Retinal pigment epithelial cell (primary cell): ENCODE measurements around the gene GALNT3.

ENCODE experiments used
- DNase-seq: peaks from one replicate; pipeline ENCODE4 v3.0.0-alpha.2; 2010; ENCODE audit warnings: low read depth
- H3K4me3 ChIP-seq: 2 replicates; pipeline ENCODE4 v1.5.1; 2011; ENCODE audit warnings: mild to moderate bottlenecking, low read length, control low read depth, moderate library complexity
- CTCF ChIP-seq: conservative IDR thresholded peaks from 2 replicates; pipeline ENCODE4 v1.5.1; 2011; ENCODE audit warnings: low read depth, low read length, control low read depth, inconsistent platforms

Gene GALNT3

GRCh38 chr2:165773684-165774083 lies 20.4 kb downstream of the GALNT3 start:
- DNase-seq, result no peak
- no peak for TF ChIP-seq CTCF
- no peak overlapping the region for H3K4me3 ChIP-seq

- no peak for TF ChIP-seq CTCF
- DNase-seq, result no peak
These were observed 21.9 kb downstream of the GALNT3 start for GRCh38 chr2:165772183-165772582.

GRCh38 chr2:165766326-165766927 lies 27.6 kb downstream of the GALNT3 start:
- H3K4me3 ChIP-seq, result no peak overlapping the region
- DNase-seq, result no peak
- TF ChIP-seq CTCF, result no peak

More at GRCh38 chr2:165772183-165772582, 21.9 kb downstream of the GALNT3 start:
- no peak overlapping the region for H3K4me3 ChIP-seq

- H3K4me3 ChIP-seq, result no peak overlapping the region
- TF ChIP-seq CTCF, result no peak
- DNase-seq, result no peak
These were observed 31.3 kb downstream of the GALNT3 start for GRCh38 chr2:165762723-165763122.

- no peak for TF ChIP-seq CTCF
- peak; percentile 21 for DNase-seq
- no peak overlapping the region for H3K4me3 ChIP-seq
These were observed 36.0 kb downstream of the GALNT3 start for GRCh38 chr2:165757906-165758675.

- no peak for TF ChIP-seq CTCF
- no peak for DNase-seq
These were observed 47.5 kb downstream of the GALNT3 start for GRCh38 chr2:165746501-165746900.

GRCh38 chr2:165745916-165746315 lies 48.1 kb downstream of the GALNT3 start:
- peak; percentile 98 for DNase-seq
- H3K4me3 ChIP-seq, result no peak overlapping the region
- TF ChIP-seq CTCF, result no peak

More at GRCh38 chr2:165746501-165746900, 47.5 kb downstream of the GALNT3 start:
- no peak overlapping the region for H3K4me3 ChIP-seq
